ENCODE measurements around the gene PTPRB.

The PTPRB gene

DNA sequence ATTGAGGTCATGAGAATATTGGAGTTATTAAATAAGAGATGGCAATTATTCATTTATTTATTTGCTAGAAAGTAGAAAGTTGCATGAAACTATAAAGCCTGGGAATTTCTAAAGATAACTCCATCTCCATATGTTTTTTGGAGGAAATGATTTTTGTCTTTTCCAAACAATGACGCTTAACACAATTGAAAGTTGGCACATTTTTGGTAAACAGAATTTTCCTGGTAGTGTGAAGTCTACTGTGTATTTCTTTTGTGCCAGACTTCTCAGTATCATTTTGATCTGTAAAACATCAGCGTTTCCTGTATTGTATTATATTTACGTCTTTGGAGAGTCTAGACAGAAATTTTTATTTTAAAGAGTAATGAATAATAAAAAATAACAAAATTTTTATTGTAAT lies 33.7 kb upstream of the PTPRB start:
- Histone ChIP-seq H3K4me1 (ENCODE audit: control insufficient read depth, insufficient read depth, low read length) (no peaks in the 10 kb centered on the region), H3K36me3 (ENCODE audit: control insufficient read depth in 2 of 2, insufficient read depth in 1 of 2, low read length in 2 of 2) (no peaks in the 10 kb centered on the region), H3K27ac (ENCODE audit: extremely low read depth, low read depth, low read length) (no peak overlapping the region), H3K9me3 (ENCODE audit: control insufficient read depth, insufficient read depth, low read depth, low read length) (no peaks in the 10 kb centered on the region), H3K4me3 (ENCODE audit: low read depth, low read length) (no peak overlapping the region)
- POLR2A ChIA-PET: no interaction called here
- CTCF ChIA-PET: no interaction called here
- TF ChIP-seq ZIC2 (tag by site-specific recombination; IDR thresholded peaks at IDR 0.05) (no peak), KLF17 (tag by site-specific recombination; IDR thresholded peaks at IDR 0.05) (no peak), ZNF544 (tag by site-specific recombination; IDR thresholded peaks at IDR 0.05) (no peak), ZNF501 (tag by site-specific recombination; IDR thresholded peaks at IDR 0.05) (no peak), KLF16 (tag by site-specific recombination; IDR thresholded peaks at IDR 0.05) (no peak), ZNF248 (tag by site-specific recombination; IDR thresholded peaks at IDR 0.05) (no peak), ZNF664 (tag by site-specific recombination; IDR thresholded peaks at IDR 0.05) (no peak), MEIS1 (CRISPR knock-in tag; IDR thresholded peaks at IDR 0.05; ENCODE audit: borderline replicate concordance) (no peak), ZNF48 (tag by site-specific recombination; IDR thresholded peaks at IDR 0.05) (no peak), SP7 (tag by site-specific recombination; IDR thresholded peaks at IDR 0.05) (no peak), ZNF19 (tag by site-specific recombination; IDR thresholded peaks at IDR 0.05; ENCODE audit: low read depth) (no peak), BCL6B (tag by site-specific recombination; IDR thresholded peaks at IDR 0.05) (no peak), ZNF654 (tag by site-specific recombination; IDR thresholded peaks at IDR 0.05; ENCODE audit: low read depth) (no peak), ZNF23 (tag by site-specific recombination; IDR thresholded peaks at IDR 0.05; ENCODE audit: borderline replicate concordance) (no peak)
- TF ChIP-seq, protein P1, sequence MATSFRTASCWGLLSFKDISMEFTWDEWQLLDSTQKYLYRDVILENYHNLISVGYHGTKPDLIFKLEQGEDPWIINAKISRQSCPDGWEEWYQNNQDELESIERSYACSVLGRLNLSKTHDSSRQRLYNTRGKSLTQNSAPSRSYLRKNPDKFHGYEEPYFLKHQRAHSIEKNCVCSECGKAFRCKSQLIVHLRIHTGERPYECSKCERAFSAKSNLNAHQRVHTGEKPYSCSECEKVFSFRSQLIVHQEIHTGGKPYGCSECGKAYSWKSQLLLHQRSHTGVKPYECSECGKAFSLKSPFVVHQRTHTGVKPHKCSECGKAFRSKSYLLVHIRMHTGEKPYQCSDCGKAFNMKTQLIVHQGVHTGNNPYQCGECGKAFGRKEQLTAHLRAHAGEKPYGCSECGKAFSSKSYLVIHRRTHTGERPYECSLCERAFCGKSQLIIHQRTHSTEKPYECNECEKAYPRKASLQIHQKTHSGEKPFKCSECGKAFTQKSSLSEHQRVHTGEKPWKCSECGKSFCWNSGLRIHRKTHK (tag by site-specific recombination; IDR thresholded peaks at IDR 0.05): no peak
- TF ChIP-seq, protein P2, sequence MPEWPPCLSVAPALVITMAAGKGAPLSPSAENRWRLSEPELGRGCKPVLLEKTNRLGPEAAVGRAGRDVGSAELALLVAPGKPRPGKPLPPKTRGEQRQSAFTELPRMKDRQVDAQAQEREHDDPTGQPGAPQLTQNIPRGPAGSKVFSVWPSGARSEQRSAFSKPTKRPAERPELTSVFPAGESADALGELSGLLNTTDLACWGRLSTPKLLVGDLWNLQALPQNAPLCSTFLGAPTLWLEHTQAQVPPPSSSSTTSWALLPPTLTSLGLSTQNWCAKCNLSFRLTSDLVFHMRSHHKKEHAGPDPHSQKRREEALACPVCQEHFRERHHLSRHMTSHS (tag by site-specific recombination; IDR thresholded peaks at IDR 0.05): no peak
- TF ChIP-seq, protein P3, sequence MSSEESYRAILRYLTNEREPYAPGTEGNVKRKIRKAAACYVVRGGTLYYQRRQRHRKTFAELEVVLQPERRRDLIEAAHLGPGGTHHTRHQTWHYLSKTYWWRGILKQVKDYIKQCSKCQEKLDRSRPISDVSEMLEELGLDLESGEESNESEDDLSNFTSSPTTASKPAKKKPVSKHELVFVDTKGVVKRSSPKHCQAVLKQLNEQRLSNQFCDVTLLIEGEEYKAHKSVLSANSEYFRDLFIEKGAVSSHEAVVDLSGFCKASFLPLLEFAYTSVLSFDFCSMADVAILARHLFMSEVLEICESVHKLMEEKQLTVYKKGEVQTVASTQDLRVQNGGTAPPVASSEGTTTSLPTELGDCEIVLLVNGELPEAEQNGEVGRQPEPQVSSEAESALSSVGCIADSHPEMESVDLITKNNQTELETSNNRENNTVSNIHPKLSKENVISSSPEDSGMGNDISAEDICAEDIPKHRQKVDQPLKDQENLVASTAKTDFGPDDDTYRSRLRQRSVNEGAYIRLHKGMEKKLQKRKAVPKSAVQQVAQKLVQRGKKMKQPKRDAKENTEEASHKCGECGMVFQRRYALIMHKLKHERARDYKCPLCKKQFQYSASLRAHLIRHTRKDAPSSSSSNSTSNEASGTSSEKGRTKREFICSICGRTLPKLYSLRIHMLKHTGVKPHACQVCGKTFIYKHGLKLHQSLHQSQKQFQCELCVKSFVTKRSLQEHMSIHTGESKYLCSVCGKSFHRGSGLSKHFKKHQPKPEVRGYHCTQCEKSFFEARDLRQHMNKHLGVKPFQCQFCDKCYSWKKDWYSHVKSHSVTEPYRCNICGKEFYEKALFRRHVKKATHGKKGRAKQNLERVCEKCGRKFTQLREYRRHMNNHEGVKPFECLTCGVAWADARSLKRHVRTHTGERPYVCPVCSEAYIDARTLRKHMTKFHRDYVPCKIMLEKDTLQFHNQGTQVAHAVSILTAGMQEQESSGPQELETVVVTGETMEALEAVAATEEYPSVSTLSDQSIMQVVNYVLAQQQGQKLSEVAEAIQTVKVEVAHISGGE (tag by site-specific recombination; conservative IDR thresholded peaks at IDR 0.05; ENCODE audit: low read depth): no peak

DNA sequence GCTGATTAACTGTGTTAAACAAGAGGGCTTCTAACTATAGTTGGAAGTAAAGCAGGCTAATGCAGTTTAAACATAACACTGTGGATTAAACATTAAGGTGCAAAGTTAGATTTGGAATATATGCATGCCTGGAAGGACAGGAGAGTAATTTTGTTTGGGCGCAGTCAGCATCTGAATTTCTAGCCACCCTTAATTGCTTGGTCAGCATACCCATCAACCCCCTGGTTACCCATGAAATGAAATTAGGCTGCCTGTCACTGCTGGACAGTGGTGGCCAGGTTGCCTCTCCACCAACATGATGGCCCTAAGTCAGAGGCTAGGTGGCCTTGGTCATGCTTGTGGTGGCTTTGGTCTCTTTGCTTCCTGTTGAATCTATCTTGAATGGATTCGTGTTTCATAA lies 30.0 kb upstream of the PTPRB start:
- Histone ChIP-seq H3K4me3 (ENCODE audit: low read depth, low read length) (no peak overlapping the region), H3K9me3 (ENCODE audit: control insufficient read depth, insufficient read depth, low read depth, low read length) (no peaks in the 10 kb centered on the region), H3K27ac (ENCODE audit: extremely low read depth, low read depth, low read length) (no peak overlapping the region), H3K4me1 (ENCODE audit: control insufficient read depth, insufficient read depth, low read length) (peaks cover 11% of the 10 kb centered on the region), H3K36me3 (ENCODE audit: control insufficient read depth in 2 of 2, insufficient read depth in 1 of 2, low read length in 2 of 2) (no peaks in the 10 kb centered on the region)
- CTCF ChIA-PET: no interaction called here
- POLR2A ChIA-PET: no interaction called here
- no peak for TF ChIP-seq ZNF2 (tag by site-specific recombination; IDR thresholded peaks at IDR 0.05)
- TF ChIP-seq ZFHX2 (tag by site-specific recombination; conservative IDR thresholded peaks at IDR 0.05): no peak
- TF ChIP-seq ZNF324 (tag by site-specific recombination; IDR thresholded peaks at IDR 0.05): no peak
- no peak for TF ChIP-seq RBAK (tag by site-specific recombination; IDR thresholded peaks at IDR 0.05)
- no peak for TF ChIP-seq ZNF311 (tag by site-specific recombination; IDR thresholded peaks at IDR 0.05; ENCODE audit: borderline replicate concordance)
- no peak for TF ChIP-seq ZNF529 (tag by site-specific recombination; IDR thresholded peaks at IDR 0.05; ENCODE audit: insufficient replicate concordance)
- TF ChIP-seq ZNF146 (tag by site-specific recombination; IDR thresholded peaks at IDR 0.05): no peak

Data from HEK293 (cell line).